Activated CD8-positive, alpha-beta memory T cell treated with anti-CD3 and anti-CD28 coated beads for 48 hours (primary cell): ENCODE results near the gene PPEF2.
"Not testable (repeated sequence)": the region's sequence is repeated elsewhere in the genome, so short reads cannot be mapped to it uniquely, and the experiment has no call there.

Experiments used
- DNase-seq, 3 experiments: peaks; one replicate each; pipeline ENCODE4 v3.0.0-alpha.2; 2020; ENCODE audit warnings: low read depth in 2 of 3, low spot score in 2 of 3

PPEF2 gene, protein sequence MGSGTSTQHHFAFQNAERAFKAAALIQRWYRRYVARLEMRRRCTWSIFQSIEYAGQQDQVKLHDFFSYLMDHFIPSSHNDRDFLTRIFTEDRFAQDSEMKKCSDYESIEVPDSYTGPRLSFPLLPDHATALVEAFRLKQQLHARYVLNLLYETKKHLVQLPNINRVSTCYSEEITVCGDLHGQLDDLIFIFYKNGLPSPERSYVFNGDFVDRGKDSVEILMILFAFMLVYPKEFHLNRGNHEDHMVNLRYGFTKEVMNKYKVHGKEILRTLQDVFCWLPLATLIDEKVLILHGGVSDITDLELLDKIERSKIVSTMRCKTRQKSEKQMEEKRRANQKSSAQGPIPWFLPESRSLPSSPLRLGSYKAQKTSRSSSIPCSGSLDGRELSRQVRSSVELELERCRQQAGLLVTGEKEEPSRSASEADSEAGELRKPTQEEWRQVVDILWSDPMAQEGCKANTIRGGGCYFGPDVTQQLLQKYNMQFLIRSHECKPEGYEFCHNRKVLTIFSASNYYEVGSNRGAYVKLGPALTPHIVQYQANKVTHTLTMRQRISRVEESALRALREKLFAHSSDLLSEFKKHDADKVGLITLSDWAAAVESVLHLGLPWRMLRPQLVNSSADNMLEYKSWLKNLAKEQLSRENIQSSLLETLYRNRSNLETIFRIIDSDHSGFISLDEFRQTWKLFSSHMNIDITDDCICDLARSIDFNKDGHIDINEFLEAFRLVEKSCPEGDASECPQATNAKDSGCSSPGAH

DNA sequence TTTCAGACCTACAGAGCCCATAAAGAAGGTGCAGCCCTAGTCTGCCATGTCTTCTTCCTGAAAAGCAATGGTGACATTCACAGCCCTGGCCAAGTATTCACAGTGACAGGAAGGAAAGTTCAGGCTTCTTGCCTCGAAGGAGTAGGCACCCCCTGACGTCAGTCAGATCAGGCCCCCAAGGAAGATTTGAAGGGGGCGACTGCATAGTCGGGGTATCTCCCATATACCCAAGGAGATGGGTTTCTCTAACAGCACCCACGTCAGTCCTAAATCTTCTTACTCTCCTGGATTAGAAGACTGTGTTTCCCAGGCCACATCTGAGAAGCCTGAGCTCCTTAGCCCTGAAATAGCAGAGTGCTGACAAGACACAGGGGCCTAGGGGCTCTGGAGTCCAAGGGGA, at the start of gene PPEF2:
TSS of gene PPEF2 (minus strand) at position 101 of the 400 bp plus-strand sequence. CDS start 6,127 bp downstream, outside the sequence.
- DNase-seq: no peak

DNA sequence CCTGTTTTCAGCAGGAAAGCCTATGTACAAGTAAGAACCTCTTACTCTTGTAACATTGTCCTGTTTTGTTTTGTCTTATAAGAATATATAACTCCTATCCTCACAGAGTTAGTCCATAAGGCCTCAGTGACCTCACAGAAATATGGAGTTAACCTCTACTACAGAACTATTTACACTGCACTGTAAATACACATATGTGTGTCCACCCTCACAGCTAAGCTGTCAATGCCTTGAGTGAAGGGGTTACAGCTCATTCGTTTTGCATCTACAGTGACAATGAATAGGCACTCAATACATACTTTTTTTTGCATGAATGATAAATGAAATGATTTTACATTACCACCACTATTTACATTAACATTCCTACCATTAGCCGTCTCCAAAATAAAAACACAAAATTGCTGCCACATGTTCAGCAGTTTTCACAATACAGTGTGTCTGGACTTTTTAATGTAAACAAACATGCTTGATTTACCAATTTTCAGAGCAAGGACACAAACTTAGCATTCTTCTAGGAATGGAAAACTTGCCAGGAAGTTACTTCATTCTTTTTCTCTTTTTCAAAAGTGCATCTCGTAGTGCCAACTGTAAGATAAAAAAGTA, 48.1 kb upstream of the PPEF2 start:
- no peak for DNase-seq

DNA sequence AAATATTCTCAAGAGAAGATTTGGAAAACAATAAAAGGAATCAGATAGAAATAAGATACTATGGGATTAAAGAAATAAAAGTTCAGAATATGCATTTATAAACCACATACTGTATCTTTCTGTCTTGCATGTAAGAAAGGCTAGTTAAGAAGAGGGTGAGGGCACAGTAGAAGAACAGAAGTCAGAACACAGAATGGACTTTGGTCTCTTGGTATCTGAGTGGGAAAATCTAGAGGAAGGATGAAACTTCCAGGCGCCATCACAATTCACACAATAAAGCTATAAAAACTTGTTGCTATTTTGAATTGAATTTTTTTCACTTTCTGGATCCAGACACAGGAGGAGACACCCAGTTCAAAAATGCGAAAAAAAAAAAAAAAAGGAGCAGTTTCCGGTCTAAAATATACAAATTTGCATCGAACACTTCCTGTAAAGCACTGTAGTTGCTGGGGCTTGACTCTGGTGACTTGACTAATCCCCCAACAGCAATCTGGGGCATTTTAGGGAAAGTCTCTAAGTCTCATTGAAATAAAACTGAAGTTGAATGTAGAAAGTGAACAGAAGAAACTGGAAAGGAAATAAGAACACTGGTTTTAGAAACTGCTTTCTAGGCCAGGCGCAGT, 46.7 kb upstream of the PPEF2 start:
- no peak for DNase-seq

DNA sequence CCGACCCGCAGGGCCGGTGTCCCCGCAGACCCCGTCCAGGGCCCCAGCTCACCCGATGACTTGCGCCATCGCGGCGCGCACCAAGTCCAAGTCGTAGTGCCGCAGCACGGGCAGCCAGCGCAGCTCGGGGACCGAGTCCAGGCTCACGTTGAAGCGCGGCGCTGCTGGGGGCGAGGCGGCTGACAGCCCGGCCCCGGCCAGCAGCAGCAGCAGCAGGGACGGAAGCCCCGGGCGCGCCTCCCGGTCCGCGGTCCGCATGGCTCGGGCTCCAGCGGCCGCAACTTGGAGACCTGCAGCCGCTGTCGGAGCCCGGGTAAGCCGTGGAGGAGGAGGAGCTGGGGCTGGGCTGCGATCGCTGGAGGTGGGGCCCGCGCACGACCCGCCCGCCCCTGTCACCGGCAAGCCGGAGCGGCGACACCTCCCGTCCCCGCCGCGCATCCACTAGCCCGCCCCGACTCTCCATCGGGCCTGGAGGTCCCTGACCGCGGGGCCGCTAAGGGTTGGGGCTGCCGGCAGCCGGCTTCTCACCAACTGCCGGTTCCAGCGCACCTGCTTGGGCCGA, 38.5 kb upstream of the PPEF2 start, which contains the start of gene NAAA:
TSS of gene NAAA (minus strand) at position 322 of the 562 bp plus-strand sequence. CDS start at position 258, 64 bp downstream.
- DNase-seq: peak; percentile 58 to 70 (median 58)

DNA sequence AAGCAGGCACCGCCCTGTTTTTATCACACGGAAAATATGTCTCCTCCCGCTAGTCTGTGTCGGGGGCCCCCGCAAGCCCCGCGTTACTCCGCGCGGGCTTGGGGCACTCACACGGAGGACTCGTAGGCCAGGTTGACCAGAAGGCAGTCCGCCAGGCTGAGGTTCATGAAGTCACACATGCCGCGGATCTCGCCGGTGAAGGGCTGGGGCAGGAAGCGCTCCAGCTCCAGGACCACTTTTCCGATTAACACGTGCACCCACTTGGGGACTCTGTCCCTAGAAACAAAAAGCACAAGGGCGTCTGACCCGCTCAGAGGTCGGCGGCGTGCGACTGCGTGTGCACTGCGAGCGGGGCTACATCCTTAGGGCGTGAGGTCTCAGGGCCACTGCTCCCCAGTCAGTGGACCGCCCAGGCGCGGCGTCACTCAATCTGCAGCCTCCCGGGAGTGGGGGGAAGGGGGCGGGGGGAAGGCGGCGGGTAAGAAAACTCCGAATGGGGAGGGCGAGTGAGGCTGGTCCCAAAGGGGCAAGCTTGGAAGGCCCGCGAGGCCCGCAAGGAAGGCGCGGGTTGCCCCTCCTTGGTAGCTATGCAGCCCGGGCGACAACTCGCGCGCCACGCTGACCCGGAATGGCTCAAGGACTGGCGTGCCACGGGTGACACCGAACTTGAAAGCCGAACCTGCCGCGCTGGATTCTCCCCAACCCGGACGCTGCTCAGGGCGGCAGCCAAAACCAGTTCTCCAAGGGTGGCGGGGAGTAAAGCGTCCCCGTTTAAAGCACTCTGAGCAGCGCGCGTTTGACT, 37.8 kb upstream of the PPEF2 start:
- DNase-seq: peak; percentile 40 to 54 (median 48)

DNA sequence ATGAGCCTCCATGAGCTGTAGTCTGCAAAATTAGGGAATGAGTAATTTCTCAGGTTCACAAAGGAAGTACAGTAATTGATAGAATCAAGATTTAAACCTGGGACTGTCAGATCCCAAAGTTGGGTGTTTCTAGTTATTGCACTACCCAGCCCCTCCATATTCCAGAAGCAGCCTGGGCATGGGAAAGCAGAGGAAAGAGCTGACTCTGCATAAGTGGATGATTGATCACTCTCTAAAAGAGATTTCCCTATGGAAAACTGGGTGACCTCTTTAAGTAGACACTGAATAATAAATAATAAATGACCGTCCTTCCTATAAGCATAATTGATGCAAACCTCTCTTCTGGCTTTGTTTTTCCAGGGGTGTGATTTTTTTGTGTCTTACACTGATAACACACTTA, 33.4 kb upstream of the PPEF2 start:
- DNase-seq: no peak

DNA sequence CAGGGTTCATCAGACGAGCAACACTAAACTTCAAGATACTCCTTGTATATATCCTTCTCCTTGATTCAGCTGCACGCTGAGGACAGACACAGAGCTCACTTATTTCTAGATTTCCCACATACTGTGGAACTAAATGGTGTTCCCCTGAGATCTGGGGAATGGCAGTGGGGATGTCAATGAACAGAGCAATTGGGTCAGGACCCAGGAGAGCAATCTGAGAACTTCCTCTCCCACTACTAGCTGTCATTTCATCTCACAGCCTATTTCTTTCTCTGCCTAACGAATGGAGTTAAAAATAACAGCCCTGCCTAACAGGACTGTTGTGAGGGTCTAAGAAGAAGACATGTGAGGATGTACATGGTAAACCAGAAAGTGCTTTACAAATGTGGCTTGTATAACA, 27.9 kb upstream of the PPEF2 start:
- no peak for DNase-seq

DNA sequence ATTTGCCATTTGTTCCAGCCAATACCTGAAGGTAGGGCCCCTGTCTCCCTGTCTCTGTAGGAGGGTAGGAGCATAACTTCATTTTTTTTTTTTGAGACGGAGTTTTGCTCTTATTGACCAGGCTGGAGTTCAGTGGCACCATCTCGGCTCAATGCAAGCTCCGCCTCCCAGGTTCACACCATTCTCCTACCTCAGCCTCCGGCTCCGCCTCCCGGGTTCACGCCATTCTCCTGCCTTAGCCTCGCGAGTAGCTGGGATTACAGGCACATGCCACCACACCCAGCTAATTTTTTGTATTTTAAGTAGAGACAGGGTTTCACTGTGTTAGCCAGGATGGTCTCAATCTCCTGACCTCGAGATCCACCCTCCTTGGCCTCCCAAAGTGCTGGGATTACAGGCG, 22.7 kb upstream of the PPEF2 start:
- DNase-seq: not testable (repeated sequence)

DNA sequence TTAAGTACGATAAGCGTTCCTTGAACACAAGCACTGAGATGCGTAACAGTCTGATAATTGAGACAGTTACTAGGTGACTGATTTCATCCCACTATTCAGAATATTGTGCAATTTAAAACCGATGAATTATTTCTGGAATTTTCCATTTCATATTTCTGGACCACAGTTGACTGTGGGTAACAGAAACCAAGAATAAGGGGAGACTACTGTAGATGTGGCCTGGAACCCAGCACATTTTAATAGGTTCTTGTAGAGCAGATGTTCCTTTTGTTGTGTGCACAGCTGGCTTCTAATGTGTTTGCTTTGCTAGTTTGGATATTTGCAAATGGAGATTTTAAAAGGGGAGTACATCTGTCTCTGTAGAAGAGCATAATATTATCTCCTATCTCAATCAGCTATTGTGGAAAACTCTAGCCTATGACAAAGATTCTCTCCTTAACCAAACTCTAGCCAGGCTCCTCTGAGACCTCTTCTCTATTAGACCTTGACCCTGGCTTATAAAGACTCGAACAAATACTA, 22.1 kb upstream of the PPEF2 start:
- no peak for DNase-seq

DNA sequence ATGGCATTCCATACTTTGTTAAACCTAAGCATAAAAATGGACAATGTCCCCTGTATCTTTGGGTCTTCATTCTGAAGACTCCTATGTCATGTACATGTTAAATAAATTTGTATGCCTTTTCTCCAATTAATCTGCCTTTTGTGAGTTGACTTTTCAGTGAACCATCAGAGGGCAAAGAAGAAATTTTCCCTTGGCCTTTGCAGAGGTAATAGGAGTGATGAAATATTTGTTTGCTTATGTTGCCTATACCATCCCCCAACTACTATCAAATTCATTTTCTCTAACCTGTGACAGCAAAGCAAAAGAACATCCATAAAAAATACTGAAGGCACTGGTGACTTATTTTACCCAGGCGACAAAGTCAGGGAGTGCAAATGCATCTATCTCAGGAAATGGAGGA, 20.3 kb upstream of the PPEF2 start:
- DNase-seq: no peak

DNA sequence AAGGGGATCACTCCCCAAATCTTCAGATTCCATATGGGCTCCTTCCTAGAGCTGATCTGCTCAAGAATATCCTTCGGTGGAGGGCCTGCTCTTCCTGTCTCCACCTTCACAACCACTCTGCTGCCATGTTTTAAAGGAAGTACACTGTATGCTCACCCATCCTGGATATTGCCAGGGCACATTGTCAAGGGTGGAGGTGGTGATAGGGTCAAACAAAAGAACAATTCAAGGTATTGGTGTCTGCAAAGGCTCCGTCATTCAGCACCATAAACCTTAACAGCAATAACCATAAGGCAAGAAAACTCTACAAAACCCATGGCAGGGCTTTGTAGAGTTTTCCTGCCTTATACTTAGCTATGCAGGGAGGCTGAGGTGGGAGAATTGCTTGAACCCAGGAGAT, 19.7 kb upstream of the PPEF2 start:
- no peak for DNase-seq

DNA sequence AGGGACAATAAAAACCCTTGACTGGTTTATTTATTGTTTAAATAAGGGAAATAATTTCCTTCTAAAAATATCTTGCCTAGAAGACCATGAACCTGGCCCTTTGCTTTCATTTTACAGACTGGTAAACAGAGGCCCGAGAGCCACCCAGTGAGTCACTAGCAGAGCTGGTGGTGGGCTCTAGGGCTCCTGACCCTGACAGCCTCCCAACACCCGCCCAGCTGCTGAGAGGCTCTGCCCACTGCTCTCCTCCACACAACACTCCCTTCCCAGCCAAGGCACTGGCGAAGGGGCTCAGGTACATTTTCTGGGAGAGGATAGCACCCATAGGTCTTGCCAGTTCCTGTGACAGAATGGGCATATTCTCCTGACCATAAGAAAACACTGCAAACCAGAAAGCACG, 18.1 kb upstream of the PPEF2 start:
- DNase-seq: no peak

DNA sequence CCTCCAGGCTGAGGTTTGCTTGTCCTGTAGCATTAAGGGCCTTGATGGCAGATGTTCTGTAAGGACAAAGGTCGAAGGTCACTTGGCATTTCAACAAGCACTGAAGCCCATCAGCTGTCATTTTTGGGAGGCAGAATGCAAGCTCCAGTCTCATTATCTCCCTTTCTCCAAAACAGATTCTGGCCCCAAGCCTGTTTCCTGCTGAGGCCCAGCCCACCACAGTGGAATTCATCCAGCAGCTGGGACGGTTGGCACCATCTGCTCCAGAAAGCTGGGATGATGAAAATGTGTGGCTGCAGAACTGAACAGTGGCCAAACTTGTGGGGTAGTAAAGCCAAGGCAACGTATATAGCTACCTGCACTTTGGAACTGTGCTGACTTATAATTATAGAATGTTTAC, 17.7 kb upstream of the PPEF2 start:
- DNase-seq: no peak

DNA sequence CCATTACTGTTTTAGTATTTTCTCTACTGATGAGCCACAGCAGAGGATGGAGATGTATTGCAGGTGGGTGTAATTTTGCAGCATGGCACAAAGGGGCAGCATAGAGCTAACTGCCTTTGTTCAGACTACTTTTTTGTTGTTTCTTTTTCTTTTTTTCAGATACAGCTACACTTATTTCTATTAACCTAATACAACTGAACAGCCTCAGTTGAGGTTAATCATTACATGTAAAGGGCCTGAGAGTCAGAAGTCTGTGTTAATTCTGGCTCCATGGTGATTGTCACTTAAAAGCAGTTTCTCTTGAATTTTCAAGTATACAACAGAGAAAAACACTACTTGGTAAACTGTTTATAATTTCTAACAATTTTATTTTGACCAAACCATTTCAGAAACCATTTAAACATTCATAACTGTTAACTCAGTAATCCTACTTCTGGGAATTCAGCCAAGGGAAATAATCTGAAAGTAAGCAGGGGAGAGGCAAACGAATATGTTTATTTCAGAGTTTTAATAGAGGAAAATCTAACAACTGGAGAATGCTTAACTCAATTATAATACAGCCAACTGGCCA, 13.9 kb upstream of the PPEF2 start:
- no peak for DNase-seq

DNA sequence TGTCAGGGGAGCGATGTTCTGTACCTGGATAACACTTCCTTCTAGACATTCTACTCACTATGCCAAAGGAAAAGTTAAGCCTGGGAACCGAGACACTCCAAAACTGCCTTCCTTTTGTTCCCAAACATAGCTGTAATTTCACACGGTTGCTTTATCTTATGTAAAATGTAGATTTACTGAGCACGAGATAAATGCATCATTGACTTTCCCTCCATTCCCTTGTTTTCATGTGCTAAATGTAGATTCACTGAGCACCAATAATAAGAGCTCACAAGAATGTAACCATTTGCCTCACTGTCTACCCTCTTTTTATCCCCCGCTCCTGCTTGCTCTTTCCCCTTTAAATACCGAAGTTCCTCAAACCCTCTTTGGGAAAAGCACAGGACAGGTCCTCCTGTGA, 10.7 kb upstream of the PPEF2 start:
- no peak for DNase-seq

DNA sequence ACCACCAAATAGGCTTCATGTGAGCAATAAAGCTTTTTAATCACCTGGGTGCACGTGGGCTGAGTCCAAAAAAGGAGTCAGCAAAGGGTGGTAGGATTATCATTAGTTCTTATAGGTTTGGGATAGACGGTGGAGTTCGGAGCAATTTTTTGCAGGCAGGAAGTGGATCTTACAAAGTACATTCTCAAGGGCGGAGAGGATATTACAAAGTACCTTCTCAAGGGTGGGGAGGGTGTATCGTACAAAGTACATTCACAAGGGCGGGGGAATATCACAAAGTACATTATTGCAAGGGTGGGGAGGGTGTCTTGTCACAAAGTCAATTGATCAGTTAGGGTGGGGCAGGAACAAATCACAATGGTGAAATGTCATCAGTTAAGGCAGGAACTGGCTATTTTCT, 8.6 kb upstream of the PPEF2 start:
- DNase-seq: not testable (repeated sequence)

DNA sequence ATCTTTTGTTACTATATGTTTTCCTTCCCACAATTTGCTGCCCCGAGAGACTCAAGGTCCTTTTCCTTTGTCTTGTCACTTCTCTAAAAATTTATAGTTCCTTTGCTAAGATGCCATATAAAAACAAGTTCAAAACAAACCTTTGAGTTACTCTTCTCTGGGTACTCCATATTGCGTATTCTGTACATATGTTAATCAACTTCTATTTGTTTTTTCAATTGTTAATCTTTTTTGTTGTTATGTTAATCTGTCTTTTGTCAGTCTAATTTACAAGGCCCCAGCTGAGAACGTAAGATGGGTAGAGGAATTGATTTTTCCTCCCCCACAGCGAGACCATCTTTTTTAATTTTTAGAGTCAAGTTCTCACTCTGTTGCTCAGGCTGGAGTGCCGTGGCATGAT, 7.2 kb upstream of the PPEF2 start:
- DNase-seq: no peak

DNA sequence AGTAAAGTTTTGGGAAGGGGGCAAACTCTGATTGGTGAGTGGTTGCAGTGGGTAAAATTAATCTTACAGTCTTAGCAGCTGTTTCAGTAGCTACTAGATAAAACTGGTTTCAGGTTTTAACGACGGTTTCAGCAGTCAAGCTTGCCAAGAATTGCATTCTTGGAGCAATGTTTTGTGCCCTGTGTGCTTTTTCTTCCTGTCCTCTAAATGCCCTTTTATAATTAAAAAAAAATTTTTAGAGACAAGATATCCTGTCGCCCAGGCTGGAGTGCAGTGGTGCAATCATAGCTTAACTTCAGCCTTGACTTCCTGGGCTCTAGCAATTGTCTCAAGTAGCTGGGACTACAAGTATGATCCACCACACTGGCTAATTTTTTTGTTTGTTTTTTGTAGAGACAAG, 6.3 kb upstream of the PPEF2 start:
- DNase-seq: no peak

DNA sequence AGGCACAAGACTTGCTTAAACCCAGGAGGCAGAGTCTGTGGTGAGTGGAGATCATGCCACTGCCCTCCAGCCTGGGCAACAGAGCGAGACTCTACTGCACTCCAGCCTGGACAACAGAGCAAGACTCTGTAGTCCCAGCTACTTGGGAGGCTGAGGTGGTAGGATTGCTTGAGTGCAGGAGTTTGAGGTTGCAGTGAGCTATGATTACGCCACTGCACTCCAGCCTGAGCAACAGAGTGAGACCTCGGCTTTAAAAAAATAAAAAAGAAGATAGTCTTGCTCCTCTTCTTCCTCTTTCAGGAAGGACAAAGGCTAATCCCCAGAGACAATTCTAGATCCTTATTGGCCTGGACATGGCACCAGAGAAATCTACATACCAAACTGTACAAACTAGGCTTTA, 5.7 kb upstream of the PPEF2 start:
- no peak for DNase-seq

DNA sequence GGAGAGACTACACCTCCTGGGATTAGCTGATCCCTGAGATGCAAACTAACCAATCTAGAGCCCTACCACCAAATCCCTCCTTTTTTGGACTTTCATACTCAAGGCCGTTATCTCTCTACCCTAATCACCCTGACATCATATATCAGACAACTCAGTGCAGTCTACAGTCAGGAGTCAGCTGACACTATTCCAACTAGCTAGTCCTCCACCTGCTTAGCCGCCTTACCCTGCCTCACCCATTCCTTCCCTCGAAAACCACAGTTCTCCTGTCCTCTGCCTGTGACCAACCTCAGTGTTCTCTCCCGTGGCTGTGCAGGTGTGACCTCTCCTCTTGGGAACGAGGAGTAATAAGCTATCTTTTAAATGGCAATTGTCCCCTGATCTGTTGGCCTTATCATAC, 1.8 kb upstream of the PPEF2 start:
- DNase-seq: no peak
